GM06990 (cell line): ENCODE measurements around the gene NTS.

Source experiments
- DNase-seq: peaks from one replicate; pipeline ENCODE4 v3.0.0-alpha.2; 2011; ENCODE audit not compliant: insufficient read length; ENCODE audit errors: extremely low read depth
- H3K27me3 ChIP-seq: replicated peaks from 2 replicates; pipeline ENCODE4 v1.6.0; 2011; ENCODE audit warnings: low read length; ENCODE audit not compliant: control insufficient read depth, insufficient read depth
- H3K36me3 ChIP-seq: 2 replicates; pipeline ENCODE4 v1.5.1; 2011; ENCODE audit warnings: low read length; ENCODE audit not compliant: control insufficient read depth, insufficient read depth
- H3K4me3 ChIP-seq: replicated peaks from 2 replicates; pipeline ENCODE4 v1.5.1; 2011; ENCODE audit warnings: low read depth, mild to moderate bottlenecking, control low read depth, low read length
- CTCF ChIP-seq: IDR thresholded peaks from 2 replicates; pipeline ENCODE4 v1.5.1; 2011; ENCODE audit warnings: low read length, control low read depth, mild to moderate bottlenecking, inconsistent platforms; ENCODE audit not compliant: insufficient read depth, poor library complexity, severe bottlenecking

Gene NTS

GRCh38 chr12:85874031-85874461, at the start of gene NTS:
Gene NTS (plus strand): TSS chr12:85874295. CDS start chr12:85874404, 109 bp downstream.
- no peak within 1 kb of the TSS for H3K4me3 ChIP-seq
- DNase-seq = no peak
- H3K27me3 ChIP-seq = no peaks in the 10 kb centered on the region
- H3K36me3 ChIP-seq = no peaks in the 10 kb centered on the region
- peak; percentile 11 for TF ChIP-seq CTCF

- TF ChIP-seq CTCF = no peak
- Histone ChIP-seq H3K4me3 (no peak overlapping the region), H3K27me3 (no peaks in the 10 kb centered on the region), H3K36me3 (no peaks in the 10 kb centered on the region)
- no peak for DNase-seq
Measured at GRCh38 chr12:85825746-85826145, 48.3 kb upstream of the NTS start.

GRCh38 chr12:85828576-85828975, 45.5 kb upstream of the NTS start:
- H3K36me3 ChIP-seq = no peaks in the 10 kb centered on the region
- no peak for TF ChIP-seq CTCF
- no peak for DNase-seq
- no peaks in the 10 kb centered on the region for H3K27me3 ChIP-seq
- H3K4me3 ChIP-seq = no peak overlapping the region

GRCh38 chr12:85829391-85829790, 44.7 kb upstream of the NTS start:
- no peak for DNase-seq

GRCh38 chr12:85831327-85831990, 42.6 kb upstream of the NTS start:
- DNase-seq = no peak
- Histone ChIP-seq H3K27me3 (no peaks in the 10 kb centered on the region), H3K36me3 (no peaks in the 10 kb centered on the region), H3K4me3 (no peak overlapping the region)
- no peak for TF ChIP-seq CTCF

More at GRCh38 chr12:85829391-85829790, 44.7 kb upstream of the NTS start:
- Histone ChIP-seq H3K4me3 (no peak overlapping the region), H3K27me3 (no peaks in the 10 kb centered on the region), H3K36me3 (no peaks in the 10 kb centered on the region)
- TF ChIP-seq CTCF = no peak

GRCh38 chr12:85833579-85833978, 40.5 kb upstream of the NTS start:
- TF ChIP-seq CTCF = no peak

More at GRCh38 chr12:85833579-85833978, 40.5 kb upstream of the NTS start:
- DNase-seq = no peak
- Histone ChIP-seq H3K27me3 (no peaks in the 10 kb centered on the region), H3K4me3 (no peak overlapping the region), H3K36me3 (no peaks in the 10 kb centered on the region)
